Neural cell (in vitro differentiated cells): ENCODE data around the gene SETD6. TPM values are rescaled to one million over a fixed set of nuclear protein-coding genes. Genes with fewer than 3 reads are reported as not detected.

ENCODE experiments used
- H2AFZ ChIP-seq: fragments of 200-600, 300-800 bp; sonication (generic), shearing (Covaris generic); 2 replicates; pipeline ENCODE4 v1.6.0; 2014; ENCODE audit warnings: low read depth, mild to moderate bottlenecking, antibody characterized with exemption, low read length, moderate library complexity
- H3F3A ChIP-seq: fragments of 200-600 bp; shearing (Covaris generic); 2 replicates; pipeline ENCODE4 v1.6.1; 2016; ENCODE audit warnings: mild to moderate bottlenecking, moderate library complexity, mixed read lengths, antibody characterized with exemption, low read length; ENCODE audit not compliant: insufficient read depth, poor library complexity, severe bottlenecking
- H3K27ac ChIP-seq: fragments of 200-600, 300-800 bp; sonication (generic), shearing (Covaris generic); 2 replicates; pipeline ENCODE4 v1.5.1; 2014; ENCODE audit warnings: mild to moderate bottlenecking, low read length, moderate library complexity
- H3K27me3 ChIP-seq: fragments of 300-800, 200-600 bp; sonication (generic), shearing (Covaris generic); 2 replicates; pipeline ENCODE4 v1.6.0; 2014; ENCODE audit warnings: mild to moderate bottlenecking, low read depth, low read length, moderate library complexity; ENCODE audit not compliant: insufficient read depth
- H3K36me3 ChIP-seq: fragments of 300-800, 200-600 bp; sonication (generic), shearing (Covaris generic); 2 replicates; pipeline ENCODE4 v1.5.1; 2014; ENCODE audit warnings: mild to moderate bottlenecking, antibody characterized with exemption, low read length, moderate library complexity; ENCODE audit not compliant: insufficient read depth
- H3K4me2 ChIP-seq: fragments of 300-800, 200-600 bp; sonication (generic), shearing (Covaris generic); 2 replicates; pipeline ENCODE4 v1.6.0; 2014; ENCODE audit warnings: mild to moderate bottlenecking, low read length
- H3K4me3 ChIP-seq: fragments of 300-800, 200-600 bp; sonication (generic), shearing (Covaris generic); 2 replicates; pipeline ENCODE4 v1.5.1; 2014; ENCODE audit warnings: mild to moderate bottlenecking, low read length, moderate library complexity
- H3K79me2 ChIP-seq: fragments of 200-600 bp; shearing (Covaris generic); replicated peaks from 2 replicates; pipeline ENCODE4 v1.6.0; 2014; ENCODE audit warnings: mild to moderate bottlenecking, low read length, moderate library complexity; ENCODE audit not compliant: insufficient read depth
- H3K9ac ChIP-seq: fragments of 300-800, 200-600 bp; sonication (generic), shearing (Covaris generic); 2 replicates; pipeline ENCODE4 v1.6.1; 2016; ENCODE audit warnings: mild to moderate bottlenecking, low read length, mixed read lengths
- H3K9me2 ChIP-seq: fragments of 200-600 bp; shearing (Covaris generic); 2 replicates; pipeline ENCODE4 v1.6.1; 2016; ENCODE audit warnings: mild to moderate bottlenecking, low read length, mixed read lengths; ENCODE audit not compliant: insufficient read depth
- H3K9me3 ChIP-seq: fragments of 200-600, 300-800 bp; sonication (generic), shearing (Covaris generic); 2 replicates; pipeline ENCODE4 v1.6.1; 2016; ENCODE audit warnings: mild to moderate bottlenecking, mixed run types, low read length, moderate library complexity, mixed read lengths
- H4K20me1 ChIP-seq: fragments of 200-600 bp; shearing (Covaris generic); 2 replicates; pipeline ENCODE4 v1.6.1; 2016; ENCODE audit warnings: mild to moderate bottlenecking, mixed run types; ENCODE audit not compliant: insufficient read depth
- CTCF ChIP-seq: fragments of 450-650 bp; IDR thresholded peaks from 2 replicates; pipeline ENCODE4 v1.5.1; 2014; ENCODE audit warnings: antibody characterized with exemption, mild to moderate bottlenecking, moderate library complexity; ENCODE audit not compliant: poor library complexity, severe bottlenecking
- EZH2 ChIP-seq: fragments of 200-600, 300-800 bp; shearing (Covaris generic), sonication (generic); IDR thresholded peaks from 2 replicates; pipeline ENCODE4 v1.6.1; 2014; ENCODE audit warnings: antibody characterized with exemption, low read length, borderline replicate concordance, mild to moderate bottlenecking; ENCODE audit not compliant: insufficient read depth, poor library complexity, severe bottlenecking
- MXI1 ChIP-seq: fragments of 450-650 bp; conservative IDR thresholded peaks from 2 replicates; pipeline ENCODE4 v1.6.1; 2014; ENCODE audit warnings: antibody characterized with exemption, mild to moderate bottlenecking; ENCODE audit not compliant: poor library complexity, severe bottlenecking
- RAD21 ChIP-seq: fragments of 450-650 bp; conservative IDR thresholded peaks from 2 replicates; pipeline ENCODE4 v1.6.1; 2014; ENCODE audit warnings: antibody characterized with exemption, mild to moderate bottlenecking, moderate library complexity
- REST ChIP-seq: IDR thresholded peaks from 2 replicates; pipeline ENCODE4 v1.6.1; 2012; ENCODE audit warnings: borderline replicate concordance
- SMC3 ChIP-seq: fragments of 450-650 bp; conservative IDR thresholded peaks from 2 replicates; pipeline ENCODE4 v1.6.1; 2014; ENCODE audit warnings: antibody characterized with exemption, mild to moderate bottlenecking, moderate library complexity; ENCODE audit not compliant: poor library complexity
- TAF1 ChIP-seq: IDR thresholded peaks from 2 replicates; pipeline ENCODE4 v1.6.1; 2012; ENCODE audit warnings: low read depth
- polyA plus RNA-seq: library from polyadenylated mRNA; depleted of rRNA; stranded (reverse); fragments of >200 nt; gene quantifications from 2 replicates; pipeline ENCODE4 v1.2.3, GENCODE V29; 2014

Gene SETD6
- polyA plus RNA-seq, 1 donor from 2014 or later, result 61.2 TPM

- no peak overlapping the region for H3K9ac ChIP-seq
- TF ChIP-seq EZH2, result no peak
- TF ChIP-seq MXI1, result no peak
- TF ChIP-seq TAF1, result no peak
- no peak for TF ChIP-seq REST
- TF ChIP-seq RAD21, result no peak
- no peaks in the 10 kb centered on the region for H3K27me3 ChIP-seq
- H3K36me3 ChIP-seq, result no peaks in the 10 kb centered on the region
- H3F3A ChIP-seq, result no peaks in the 10 kb centered on the region
- no peaks in the 10 kb centered on the region for H4K20me1 ChIP-seq
- H3K4me2 ChIP-seq, result no peak overlapping the region
- H3K79me2 ChIP-seq, result no peaks in the 10 kb centered on the region
- no peaks in the 10 kb centered on the region for H3K9me2 ChIP-seq
- no peak overlapping the region for H2AFZ ChIP-seq
- no peak overlapping the region for H3K4me3 ChIP-seq
- H3K27ac ChIP-seq, result no peak overlapping the region
- H3K9me3 ChIP-seq, result no peaks in the 10 kb centered on the region
Observed at GRCh38 chr16:58510776-58511628, 4.3 kb upstream of the SETD6 start.

- TF ChIP-seq RAD21 (peak; percentile 49), SMC3 (peak; percentile 62), CTCF (peak; percentile 72), EZH2 (no peak)
- Histone ChIP-seq H3K9ac (no peak overlapping the region), H2AFZ (no peak overlapping the region), H3F3A (no peaks in the 10 kb centered on the region), H3K9me2 (no peaks in the 10 kb centered on the region), H4K20me1 (no peaks in the 10 kb centered on the region), H3K4me3 (no peak overlapping the region), H3K27ac (no peak overlapping the region), H3K27me3 (no peaks in the 10 kb centered on the region), H3K36me3 (no peaks in the 10 kb centered on the region), H3K4me2 (no peak overlapping the region), H3K79me2 (peaks cover 6% of the 10 kb centered on the region), H3K9me3 (no peaks in the 10 kb centered on the region)
Observed at GRCh38 chr16:58511933-58512815, 3.1 kb upstream of the SETD6 start.
